ENCODE data around the gene QRICH2.

- TF ChIP-seq POLR2A (IDR thresholded peaks at IDR 0.05) (no peak), CTCF (IDR thresholded peaks at IDR 0.05 in 8 of 11, conservative IDR thresholded peaks at IDR 0.05 in 3 of 11) (no peak), POLR2AphosphoS5 (IDR thresholded peaks at IDR 0.05) (no peak)
Measured at GRCh38 chr17:76250141-76250540, 57.9 kb downstream of the QRICH2 start.

Data from spleen (tissue), 7 donors.